HG03139 (cell line): Measurements from ENCODE around the gene COPE.

Experiments
- ATAC-seq: cut with Tn5 transposase; IDR thresholded peaks from one replicate; pipeline ENCODE4 v1.9.1; 2021; ENCODE audit not compliant: unreplicated experiment

Gene COPE

DNA sequence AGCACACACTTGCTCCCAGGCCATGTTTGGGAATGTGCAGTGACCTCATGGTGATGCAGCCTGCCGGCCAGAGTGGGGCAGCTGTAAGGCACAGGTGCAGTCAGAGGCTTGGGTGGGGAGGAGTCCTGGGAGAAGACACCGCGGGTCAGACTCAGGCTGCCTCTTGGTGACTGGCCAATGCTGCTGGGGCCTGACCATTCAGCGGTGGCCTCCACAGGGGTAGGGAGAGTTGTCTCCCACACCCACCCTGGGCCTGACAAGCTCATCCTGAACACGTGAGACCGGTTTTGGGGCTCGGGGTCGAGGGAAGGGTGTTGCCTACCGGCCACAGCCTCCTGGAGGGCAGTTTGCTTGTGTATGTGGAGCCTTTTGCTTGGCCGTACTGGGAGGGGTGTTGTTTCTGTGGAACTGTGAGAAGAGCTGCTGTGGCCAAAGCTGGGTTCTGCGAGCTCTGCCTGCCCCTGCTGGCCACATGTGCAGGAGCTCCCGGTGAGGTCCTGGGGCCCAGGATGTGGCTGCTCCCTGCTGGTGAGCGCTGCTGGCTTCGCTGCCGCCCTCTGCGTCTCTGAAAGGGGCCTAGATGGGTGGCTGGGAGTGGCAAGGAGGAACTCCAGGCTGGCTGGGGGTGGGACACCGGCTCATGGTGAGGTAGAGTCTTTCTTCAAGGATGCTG lies 65.3 kb downstream of the COPE start:
- no peak for ATAC-seq

DNA sequence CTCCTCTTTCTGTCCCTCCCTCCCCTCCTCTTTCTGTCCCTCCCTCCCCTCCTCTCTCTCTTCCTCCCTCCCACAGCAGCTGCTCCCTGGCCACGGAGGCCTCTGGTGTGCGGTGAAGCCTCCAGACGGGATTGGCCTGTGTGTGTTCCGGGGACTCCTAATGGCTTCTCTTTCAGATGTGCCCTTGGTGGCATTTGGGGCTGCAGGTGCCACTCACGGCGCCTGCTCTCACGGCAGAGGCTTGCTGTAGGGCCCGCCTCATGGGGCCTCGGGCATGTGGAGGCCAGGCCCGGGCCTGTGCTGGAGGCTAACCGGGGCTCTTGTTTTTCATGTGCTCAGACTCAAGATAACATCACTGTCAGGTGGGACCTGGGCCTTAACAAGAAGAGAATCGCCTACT lies 66.5 kb downstream of the COPE start:
- no peak for ATAC-seq

DNA sequence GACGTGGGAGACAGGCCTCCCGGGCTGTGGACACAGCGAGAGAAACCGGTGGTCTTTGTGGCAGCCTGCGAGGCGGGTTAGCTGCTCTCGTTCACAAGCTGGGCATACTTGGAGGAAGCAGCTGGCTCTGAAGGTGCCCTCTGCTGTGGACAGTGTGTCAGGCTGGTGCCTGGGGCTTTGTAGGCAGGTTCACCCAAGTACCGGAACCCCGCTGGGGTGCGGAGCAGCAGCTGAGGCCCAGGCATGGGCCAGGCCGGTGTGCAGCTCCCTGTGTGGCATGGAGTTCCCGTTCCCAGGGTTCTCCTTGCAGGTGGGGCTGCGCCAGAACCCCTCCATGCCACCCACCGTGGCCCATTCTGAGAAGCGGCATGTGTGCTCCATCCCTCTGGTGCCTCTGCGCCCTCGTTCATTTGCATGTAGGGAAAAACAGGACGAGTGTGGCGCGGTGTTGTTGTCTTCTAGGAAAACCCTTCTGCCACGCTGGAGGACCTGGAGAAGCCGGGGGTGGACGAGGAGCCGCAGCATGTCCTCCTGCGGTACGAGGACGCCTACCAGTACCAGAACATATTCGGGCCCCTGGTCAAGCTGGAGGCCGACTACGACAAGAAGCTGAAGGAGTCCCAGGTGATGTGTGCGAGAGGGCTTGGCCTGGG lies 67.4 kb downstream of the COPE start:
- no peak for ATAC-seq

DNA sequence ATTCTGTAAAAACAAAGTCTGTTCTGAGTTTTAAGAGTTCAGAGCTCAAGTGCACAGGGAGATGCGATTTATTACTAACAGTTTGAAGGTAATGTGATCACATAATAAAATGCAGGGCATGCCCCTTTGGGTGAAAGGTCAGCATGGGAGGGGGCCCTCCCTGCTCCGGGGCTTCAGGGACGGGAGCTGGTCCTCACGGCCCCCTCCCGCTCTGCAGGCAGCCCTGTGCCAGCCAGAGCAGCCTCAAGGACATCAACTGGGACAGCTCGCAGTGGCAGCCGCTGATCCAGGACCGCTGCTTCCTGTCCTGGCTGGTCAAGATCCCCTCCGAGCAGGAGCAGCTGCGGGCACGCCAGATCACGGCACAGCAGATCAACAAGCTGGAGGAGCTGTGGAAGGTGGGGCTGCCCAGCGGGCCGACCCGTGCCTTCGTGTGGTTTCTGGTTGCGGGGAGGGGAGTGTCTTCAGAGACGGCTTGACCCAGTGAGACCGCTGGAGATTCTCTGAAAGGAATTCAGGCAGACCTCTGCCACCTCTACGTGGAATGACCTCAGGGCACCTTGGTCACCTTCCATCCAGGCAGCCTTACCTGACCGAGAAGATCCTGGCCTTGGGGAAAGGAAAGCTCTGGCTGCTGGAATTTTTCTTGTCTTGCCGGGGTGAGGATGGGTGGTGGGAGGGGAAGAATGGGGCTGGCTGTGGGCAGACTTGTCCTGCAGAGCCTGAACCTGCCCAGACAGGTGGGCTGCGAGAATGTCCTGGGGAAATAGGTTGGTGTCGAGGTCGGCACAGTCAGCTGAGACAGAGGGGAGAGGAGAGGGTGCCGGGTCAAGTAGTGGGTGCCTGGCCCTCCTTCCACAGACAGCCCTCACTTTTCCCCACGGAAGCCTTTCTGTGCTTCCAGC lies 68.5 kb downstream of the COPE start:
- no peak for ATAC-seq

DNA sequence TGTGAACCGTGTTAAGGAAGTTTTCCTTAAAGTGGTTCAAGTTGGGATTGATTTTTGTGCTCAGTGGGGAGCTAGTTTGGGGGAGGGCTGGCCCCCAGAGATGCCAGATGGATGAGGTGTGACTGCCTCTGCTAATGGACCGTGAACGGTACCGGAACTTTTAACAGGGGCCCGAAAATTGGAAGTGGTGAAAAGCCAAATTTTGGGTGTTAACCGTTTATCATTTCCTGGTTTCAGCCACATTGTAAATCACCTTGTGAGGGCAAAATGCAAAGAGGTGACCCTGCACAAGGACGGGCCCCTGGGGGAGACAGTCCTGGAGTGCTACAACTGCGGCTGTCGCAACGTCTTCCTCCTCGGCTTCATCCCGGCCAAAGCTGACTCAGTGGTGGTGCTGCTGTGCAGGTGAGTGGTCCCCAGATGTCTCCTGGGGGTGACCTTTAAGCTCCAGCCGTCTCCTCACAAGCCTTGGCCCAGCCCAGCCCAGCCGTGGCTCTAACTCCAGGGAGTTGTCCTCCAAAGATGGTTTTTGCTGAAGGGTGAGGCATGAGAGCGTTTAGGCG lies 69.3 kb downstream of the COPE start:
- ATAC-seq: no peak
